ENCODE data around the gene CLEC16A.

The CLEC16A gene

GRCh38 chr16:11020388-11020787 is 76.0 kb downstream of the CLEC16A start:
- no peak for DNase-seq

GRCh38 chr16:11020792-11021551 is 76.6 kb downstream of the CLEC16A start:
- DNase-seq, result no peak

- DNase-seq, result no peak
These were observed 77.6 kb downstream of the CLEC16A start for GRCh38 chr16:11022002-11022401.

- DNase-seq, result no peak
These were observed 79.1 kb downstream of the CLEC16A start for GRCh38 chr16:11023262-11024039.

GRCh38 chr16:11024333-11025053 is 80.1 kb downstream of the CLEC16A start:
- DNase-seq, result no peak

- no peak for DNase-seq
These were observed 80.8 kb downstream of the CLEC16A start for GRCh38 chr16:11025120-11025531.

- DNase-seq, result no peak
These were observed 85.6 kb downstream of the CLEC16A start for GRCh38 chr16:11029948-11030347.

- no peak for DNase-seq
These were observed 86.7 kb downstream of the CLEC16A start for GRCh38 chr16:11030990-11031510.

GRCh38 chr16:11032000-11032921 is 87.9 kb downstream of the CLEC16A start:
- DNase-seq, result no peak

GRCh38 chr16:11032922-11033291 is 88.5 kb downstream of the CLEC16A start:
- DNase-seq, result peak; percentile 89

- DNase-seq, result peak; percentile 52
These were observed 89.5 kb downstream of the CLEC16A start for GRCh38 chr16:11033629-11034420.

- DNase-seq, result no peak
These were observed 90.1 kb downstream of the CLEC16A start for GRCh38 chr16:11034481-11034931.

- no peak for DNase-seq
These were observed 90.7 kb downstream of the CLEC16A start for GRCh38 chr16:11035096-11035495.

- DNase-seq, result no peak
These were observed 91.7 kb downstream of the CLEC16A start for GRCh38 chr16:11036040-11036439.

- DNase-seq, result no peak
These were observed 92.6 kb downstream of the CLEC16A start for GRCh38 chr16:11036868-11037410.

GRCh38 chr16:11038305-11038704 is 93.9 kb downstream of the CLEC16A start:
- DNase-seq, result no peak

GRCh38 chr16:11038777-11039176 is 94.4 kb downstream of the CLEC16A start:
- DNase-seq, result no peak

- DNase-seq, result no peak
These were observed 95.4 kb downstream of the CLEC16A start for GRCh38 chr16:11039726-11040125.

- no peak for DNase-seq
These were observed 97.8 kb downstream of the CLEC16A start for GRCh38 chr16:11042191-11042590.

GRCh38 chr16:11045441-11045840 is 101.1 kb downstream of the CLEC16A start:
- DNase-seq, result no peak

- DNase-seq, result no peak
These were observed 101.5 kb downstream of the CLEC16A start for GRCh38 chr16:11045846-11046245.

Data from right hindlimb (tissue), 1 donor.